ENCODE results near the gene TTLL1.

TTLL1 gene

GRCh38 chr22:43094085-43094484, 4.9 kb upstream of the TTLL1 start:
- ChIA-PET POLR2A (interaction anchor here (0.5 kb wide), 1 partner anchor 478 kb away, joined by 4 read pairs; no protein-coding TSS in a partner anchor), CTCF (no interaction called here)
- no peak for TF ChIP-seq CTCF (IDR thresholded peaks at IDR 0.05; ENCODE audit: control extremely low read depth, extremely low read depth, low read depth, missing control alignments)
- DNase-seq (ENCODE audit: extremely low spot score) = no peak

GRCh38 chr22:43092085-43092484, 2.9 kb upstream of the TTLL1 start:
- ChIA-PET CTCF (interaction anchor here (1.0 to 1.8 kb wide), 3 partner anchors 12 to 224 kb away, joined by 3 to 7 read pairs (median 3); partner anchors contain the start of gene BIK), POLR2A (interaction anchor here (0.6 kb wide), 1 partner anchor 41 kb away, joined by 5 read pairs; no protein-coding TSS in a partner anchor)
- no peak for DNase-seq (ENCODE audit: extremely low spot score)
- no peak for TF ChIP-seq CTCF (IDR thresholded peaks at IDR 0.05; ENCODE audit: control extremely low read depth, extremely low read depth, low read depth, missing control alignments)

- ChIA-PET POLR2A (no interaction called here), CTCF (interaction anchor here (0.8 to 1.4 kb wide), 9 partner anchors 8 to 476 kb away, joined by 3 to 7 read pairs (median 3); partner anchors contain the start of gene POLDIP3)
- DNase-seq (ENCODE audit: extremely low spot score) = peak; percentile 77
- peak; percentile 59 for TF ChIP-seq CTCF (IDR thresholded peaks at IDR 0.05; ENCODE audit: control extremely low read depth, extremely low read depth, low read depth, missing control alignments)
These were observed 1.1 kb upstream of the TTLL1 start for GRCh38 chr22:43090130-43090789.

- no peak for DNase-seq (ENCODE audit: extremely low spot score)
- TF ChIP-seq CTCF (IDR thresholded peaks at IDR 0.05; ENCODE audit: control extremely low read depth, extremely low read depth, low read depth, missing control alignments) = no peak
- ChIA-PET POLR2A (no interaction called here), CTCF (no interaction called here)
These were observed 586 bp downstream of the TTLL1 start for GRCh38 chr22:43088627-43088983.

- no peak for TF ChIP-seq CTCF (IDR thresholded peaks at IDR 0.05; ENCODE audit: control extremely low read depth, extremely low read depth, low read depth, missing control alignments)
- POLR2A ChIA-PET = interaction anchor here (0.9 kb wide), 1 partner anchor 71 kb away, joined by 3 read pairs; no protein-coding TSS in a partner anchor
- DNase-seq (ENCODE audit: extremely low spot score) = peak; percentile 60
These were observed 3.3 kb downstream of the TTLL1 start for GRCh38 chr22:43085658-43086606.

GRCh38 chr22:43081968-43082367, 7.2 kb downstream of the TTLL1 start:
- CTCF ChIA-PET = no interaction called here
- no peak for DNase-seq (ENCODE audit: extremely low spot score)
- TF ChIP-seq CTCF (IDR thresholded peaks at IDR 0.05; ENCODE audit: control extremely low read depth, extremely low read depth, low read depth, missing control alignments) = no peak
- POLR2A ChIA-PET = no interaction called here

More at GRCh38 chr22:43085658-43086606, 3.3 kb downstream of the TTLL1 start:
- CTCF ChIA-PET = interaction anchor here (1.0 to 1.1 kb wide), 2 partner anchors 9 kb away, joined by 3 read pairs; no protein-coding TSS in a partner anchor

Data from GM10248 (cell line).